ENCODE measurements around the gene INSRR. TPM values are rescaled to one million over a fixed set of nuclear protein-coding genes. Genes with fewer than 3 reads are reported as not detected.
A peak's percentile ranks its signal among the peaks of the same experiment; 100 is the strongest.

INSRR gene
- total and polyA plus RNA-seq, 9 of the 15 experiments (the other 6 are each of a cell fraction or from before 2014, with no cell fraction given), result 0.03 to 0.18 (median 0.06) TPM; not detected in 3

- TF ChIP-seq ZNF318 (IDR thresholded peaks at IDR 0.05; ENCODE audit: borderline replicate concordance in 1 of 2, low read depth in 1 of 2) (peak in 1 of 2 experiments; percentile 73; a peak in 1 of 4 replicates), KAT2B (IDR thresholded peaks at IDR 0.05; ENCODE audit: low read depth, low read length) (no peak), ZNF316 (IDR thresholded peaks at IDR 0.05) (peak; percentile 84), KAT7 (CRISPR knock-in tag; IDR thresholded peaks at IDR 0.05; ENCODE audit: borderline replicate concordance) (peak; percentile 55; the same call in 1 of the 2 replicates), NCOA1 (IDR thresholded peaks at IDR 0.05; ENCODE audit: low read depth) (peak; percentile 87), ETV6 (IDR thresholded peaks at IDR 0.05; ENCODE audit: borderline replicate concordance in 1 of 2, low read depth in 2 of 2, low read length in 1 of 2) (peak in 1 of 2 experiments; percentile 62; a peak in 2 of 4 replicates), ETV6 (CRISPR knock-in tag; IDR thresholded peaks at IDR 0.05; ENCODE audit: borderline replicate concordance) (no peak), NFE2 (IDR thresholded peaks at IDR 0.05; ENCODE audit: low read depth) (peak; percentile 86), ZNF395 (CRISPR knock-in tag; IDR thresholded peaks at IDR 0.05) (peak; percentile 59; the same call in 1 of the 2 replicates), ARID1B (IDR thresholded peaks at IDR 0.05) (peak; percentile 98), TEAD4 (IDR thresholded peaks at IDR 0.05; ENCODE audit: low read length) (peak; percentile 68), TEAD4 (CRISPR knock-in tag; IDR thresholded peaks at IDR 0.05; ENCODE audit: borderline replicate concordance) (no peak), GABPA (tag; conservative IDR thresholded peaks at IDR 0.05; ENCODE audit: low read depth) (peak; percentile 60), CHCHD3 (CRISPR knock-in tag; IDR thresholded peaks at IDR 0.05) (no peak), PKNOX1 (IDR thresholded peaks at IDR 0.05) (peak; percentile 96), SMARCA4 (IDR thresholded peaks at IDR 0.05) (peak; percentile 99), DNMT1 (IDR thresholded peaks at IDR 0.05) (peak; percentile 60; the same call in 1 of the 2 replicates), SMAD4 (CRISPR knock-in tag; conservative IDR thresholded peaks at IDR 0.05) (peak; percentile 92), RNF2 (IDR thresholded peaks at IDR 0.05) (peak; percentile 92; the same call in 1 of the 2 replicates), ARNT (IDR thresholded peaks at IDR 0.05) (peak; percentile 90)
These were observed 4.2 kb upstream of the INSRR start (continued) for GRCh38 chr1:156862997-156863599.

All from K562 (cell line).